HEK293 (cell line): ENCODE measurements around the gene APLP1.

ENCODE experiments used
- KLF7 ChIP-seq: fragments of 450-650 bp; formaldehyde crosslinking; IDR thresholded peaks from 2 replicates; pipeline ENCODE4 v1.5.1; 2016; ENCODE audit warnings: missing biosample characterization, missing genetic modification characterization, borderline replicate concordance
- MZF1 ChIP-seq: fragments of 450-650 bp; formaldehyde crosslinking; IDR thresholded peaks from 2 replicates; pipeline ENCODE4 v1.5.1; 2017; ENCODE audit warnings: missing biosample characterization, missing genetic modification characterization, borderline replicate concordance
- OSR2 ChIP-seq: fragments of 450-650 bp; formaldehyde crosslinking; IDR thresholded peaks from 2 replicates; pipeline ENCODE4 v1.5.1; 2016; ENCODE audit warnings: missing biosample characterization, missing genetic modification characterization
- RBAK ChIP-seq: fragments of 450-650 bp; formaldehyde crosslinking; IDR thresholded peaks from 2 replicates; pipeline ENCODE4 v1.5.1; 2016; ENCODE audit warnings: missing biosample characterization, missing genetic modification characterization
- REPIN1 ChIP-seq: fragments of 450-650 bp; formaldehyde crosslinking; IDR thresholded peaks from 2 replicates; pipeline ENCODE4 v1.5.1; 2017; ENCODE audit warnings: missing biosample characterization, missing genetic modification characterization, low read depth
- SCRT2 ChIP-seq: fragments of 450-650 bp; formaldehyde crosslinking; IDR thresholded peaks from 2 replicates; pipeline ENCODE4 v1.5.1; 2016; ENCODE audit warnings: missing biosample characterization, missing genetic modification characterization
- ZFP3 ChIP-seq: fragments of 450-650 bp; formaldehyde crosslinking; IDR thresholded peaks from 2 replicates; pipeline ENCODE4 v1.5.1; 2016; ENCODE audit warnings: low read depth, missing biosample characterization, missing genetic modification characterization
- ZIC2 ChIP-seq: fragments of 450-650 bp; formaldehyde crosslinking; IDR thresholded peaks from 2 replicates; pipeline ENCODE4 v1.5.1; 2016; ENCODE audit warnings: missing biosample characterization, missing genetic modification characterization
- ZNF138 ChIP-seq: fragments of 450-650 bp; formaldehyde crosslinking; IDR thresholded peaks from 2 replicates; pipeline ENCODE4 v1.5.1; 2016; ENCODE audit warnings: missing biosample characterization, missing genetic modification characterization, borderline replicate concordance
- ZNF19 ChIP-seq: fragments of 450-650 bp; formaldehyde crosslinking; IDR thresholded peaks from 2 replicates; pipeline ENCODE4; 2016; ENCODE audit warnings: missing biosample characterization, missing genetic modification characterization, low read depth
- ZNF221 ChIP-seq: fragments of 450-650 bp; formaldehyde crosslinking; IDR thresholded peaks from 2 replicates; pipeline ENCODE4 v1.5.1; 2017; ENCODE audit warnings: missing biosample characterization, missing genetic modification characterization, borderline replicate concordance
- ZNF223 ChIP-seq: fragments of 450-650 bp; formaldehyde crosslinking; IDR thresholded peaks from 2 replicates; pipeline ENCODE4 v1.5.1; 2016; ENCODE audit warnings: missing biosample characterization, missing genetic modification characterization
- ZNF302 ChIP-seq: fragments of 450-650 bp; formaldehyde crosslinking; IDR thresholded peaks from 2 replicates; pipeline ENCODE4 v1.5.1; 2016; ENCODE audit warnings: missing biosample characterization, missing genetic modification characterization, low read depth
- ZNF341 ChIP-seq: fragments of 450-650 bp; formaldehyde crosslinking; IDR thresholded peaks from 2 replicates; pipeline ENCODE4; 2016; ENCODE audit warnings: low read depth, missing biosample characterization, missing genetic modification characterization
- ZNF354C ChIP-seq: fragments of 450-650 bp; formaldehyde crosslinking; IDR thresholded peaks from 2 replicates; pipeline ENCODE4 v1.5.1; 2016; ENCODE audit warnings: missing biosample characterization, missing genetic modification characterization, low read depth, borderline replicate concordance
- ZNF423 ChIP-seq: fragments of 450-650 bp; formaldehyde crosslinking; IDR thresholded peaks from 2 replicates; pipeline ENCODE4 v1.5.1; 2016; ENCODE audit warnings: missing biosample characterization, missing genetic modification characterization
- ZNF585B ChIP-seq: fragments of 450-650 bp; formaldehyde crosslinking; IDR thresholded peaks from 2 replicates; pipeline ENCODE4 v1.5.1; 2016; ENCODE audit warnings: missing biosample characterization, missing genetic modification characterization
- ZNF707 ChIP-seq: fragments of 450-650 bp; formaldehyde crosslinking; IDR thresholded peaks from 2 replicates; pipeline ENCODE4 v1.5.1; 2016; ENCODE audit warnings: missing biosample characterization, missing genetic modification characterization
- ZNF76 ChIP-seq: fragments of 450-650 bp; formaldehyde crosslinking; IDR thresholded peaks from 2 replicates; pipeline ENCODE4; 2016; ENCODE audit warnings: low read depth, missing biosample characterization, missing genetic modification characterization, borderline replicate concordance
- TF ChIP-seq, protein P1 (sequence below): fragments of 450-650 bp; formaldehyde crosslinking; IDR thresholded peaks from 2 replicates; pipeline ENCODE4 v1.5.1; 2017; ENCODE audit warnings: missing biosample characterization, mild to moderate bottlenecking, missing genetic modification characterization, moderate library complexity
- TF ChIP-seq, protein P2 (sequence below): fragments of 450-650 bp; formaldehyde crosslinking; IDR thresholded peaks from 2 replicates; pipeline ENCODE4 v1.5.1; 2016; ENCODE audit warnings: missing biosample characterization, missing genetic modification characterization
- TF ChIP-seq, protein P3 (sequence below): fragments of 450-650 bp; formaldehyde crosslinking; IDR thresholded peaks from 2 replicates; pipeline ENCODE4 v1.5.1; 2016; ENCODE audit warnings: missing biosample characterization, missing genetic modification characterization, borderline replicate concordance
- TF ChIP-seq, protein P4 (sequence below): fragments of 450-650 bp; IDR thresholded peaks from 2 replicates; pipeline ENCODE4 v1.5.1; 2018; ENCODE audit warnings: missing biosample characterization, mild to moderate bottlenecking, missing genetic modification characterization
- TF ChIP-seq, protein P5 (sequence below): fragments of 450-650 bp; formaldehyde crosslinking; IDR thresholded peaks from 2 replicates; pipeline ENCODE4 v1.5.1; 2016; ENCODE audit warnings: missing biosample characterization, missing genetic modification characterization
- TF ChIP-seq, protein P6 (sequence below): fragments of 450-650 bp; formaldehyde crosslinking; IDR thresholded peaks from 2 replicates; pipeline ENCODE4 v1.5.1; 2017; ENCODE audit warnings: missing biosample characterization, missing genetic modification characterization
- TF ChIP-seq, protein P7 (sequence below): fragments of 450-650 bp; formaldehyde crosslinking; IDR thresholded peaks from 2 replicates; pipeline ENCODE4 v1.5.1; 2017; ENCODE audit warnings: missing biosample characterization, missing genetic modification characterization

Gene APLP1

DNA sequence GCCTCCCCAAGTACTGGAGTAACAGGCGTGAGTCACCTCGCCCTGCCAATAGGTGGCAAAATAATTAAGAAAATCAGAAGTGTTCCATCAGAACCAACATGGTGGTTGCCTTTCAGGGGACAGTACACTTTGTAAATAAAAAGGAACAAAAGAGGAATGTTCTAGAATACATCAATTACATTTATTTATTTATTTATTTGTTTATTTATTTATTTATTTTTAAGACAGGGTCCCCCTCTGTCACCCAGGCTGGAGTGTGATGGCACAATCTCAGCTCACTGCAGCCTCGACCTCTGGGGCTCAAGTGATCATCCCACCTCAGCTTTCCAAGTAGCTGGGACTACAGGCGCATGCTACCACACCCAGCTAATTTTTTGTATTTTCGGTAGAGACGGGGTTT is 52.6 kb downstream of the APLP1 start (continued):
- TF ChIP-seq ZNF221 (tag by site-specific recombination) (no peak), MZF1 (tag by site-specific recombination) (peak; percentile 33; the same call in 1 of the 2 replicates), ZIC2 (tag by site-specific recombination) (no peak), ZNF302 (tag by site-specific recombination) (0 out of 2 replicates have a peak, but pooled peaks have one; percentile 25), ZNF19 (peak; percentile 94), ZNF707 (tag by site-specific recombination) (no peak), ZNF354C (tag by site-specific recombination) (peak; percentile 71; the same call in 1 of the 2 replicates), RBAK (tag by site-specific recombination) (peak; percentile 84; the same call in 1 of the 2 replicates), SCRT2 (tag by site-specific recombination) (no peak), REPIN1 (tag by site-specific recombination) (no peak), ZNF341 (tag by site-specific recombination) (no peak), ZNF585B (no peak), ZFP3 (tag by site-specific recombination) (peak; percentile 30; the same call in 1 of the 2 replicates), ZNF138 (peak; percentile 99), KLF7 (peak; percentile 76; the same call in 1 of the 2 replicates), ZNF223 (tag by site-specific recombination) (peak; percentile 42; the same call in 1 of the 2 replicates), OSR2 (no peak), ZNF423 (tag by site-specific recombination) (no peak), ZNF76 (no peak)
- TF ChIP-seq, protein P1, sequence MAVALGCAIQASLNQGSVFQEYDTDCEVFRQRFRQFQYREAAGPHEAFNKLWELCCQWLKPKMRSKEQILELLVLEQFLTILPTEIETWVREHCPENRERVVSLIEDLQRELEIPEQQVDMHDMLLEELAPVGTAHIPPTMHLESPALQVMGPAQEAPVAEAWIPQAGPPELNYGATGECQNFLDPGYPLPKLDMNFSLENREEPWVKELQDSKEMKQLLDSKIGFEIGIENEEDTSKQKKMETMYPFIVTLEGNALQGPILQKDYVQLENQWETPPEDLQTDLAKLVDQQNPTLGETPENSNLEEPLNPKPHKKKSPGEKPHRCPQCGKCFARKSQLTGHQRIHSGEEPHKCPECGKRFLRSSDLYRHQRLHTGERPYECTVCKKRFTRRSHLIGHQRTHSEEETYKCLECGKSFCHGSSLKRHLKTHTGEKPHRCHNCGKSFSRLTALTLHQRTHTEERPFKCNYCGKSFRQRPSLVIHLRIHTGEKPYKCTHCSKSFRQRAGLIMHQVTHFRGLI (tag by site-specific recombination) = no peak
- TF ChIP-seq, protein P2, sequence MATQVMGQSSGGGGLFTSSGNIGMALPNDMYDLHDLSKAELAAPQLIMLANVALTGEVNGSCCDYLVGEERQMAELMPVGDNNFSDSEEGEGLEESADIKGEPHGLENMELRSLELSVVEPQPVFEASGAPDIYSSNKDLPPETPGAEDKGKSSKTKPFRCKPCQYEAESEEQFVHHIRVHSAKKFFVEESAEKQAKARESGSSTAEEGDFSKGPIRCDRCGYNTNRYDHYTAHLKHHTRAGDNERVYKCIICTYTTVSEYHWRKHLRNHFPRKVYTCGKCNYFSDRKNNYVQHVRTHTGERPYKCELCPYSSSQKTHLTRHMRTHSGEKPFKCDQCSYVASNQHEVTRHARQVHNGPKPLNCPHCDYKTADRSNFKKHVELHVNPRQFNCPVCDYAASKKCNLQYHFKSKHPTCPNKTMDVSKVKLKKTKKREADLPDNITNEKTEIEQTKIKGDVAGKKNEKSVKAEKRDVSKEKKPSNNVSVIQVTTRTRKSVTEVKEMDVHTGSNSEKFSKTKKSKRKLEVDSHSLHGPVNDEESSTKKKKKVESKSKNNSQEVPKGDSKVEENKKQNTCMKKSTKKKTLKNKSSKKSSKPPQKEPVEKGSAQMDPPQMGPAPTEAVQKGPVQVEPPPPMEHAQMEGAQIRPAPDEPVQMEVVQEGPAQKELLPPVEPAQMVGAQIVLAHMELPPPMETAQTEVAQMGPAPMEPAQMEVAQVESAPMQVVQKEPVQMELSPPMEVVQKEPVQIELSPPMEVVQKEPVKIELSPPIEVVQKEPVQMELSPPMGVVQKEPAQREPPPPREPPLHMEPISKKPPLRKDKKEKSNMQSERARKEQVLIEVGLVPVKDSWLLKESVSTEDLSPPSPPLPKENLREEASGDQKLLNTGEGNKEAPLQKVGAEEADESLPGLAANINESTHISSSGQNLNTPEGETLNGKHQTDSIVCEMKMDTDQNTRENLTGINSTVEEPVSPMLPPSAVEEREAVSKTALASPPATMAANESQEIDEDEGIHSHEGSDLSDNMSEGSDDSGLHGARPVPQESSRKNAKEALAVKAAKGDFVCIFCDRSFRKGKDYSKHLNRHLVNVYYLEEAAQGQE (tag by site-specific recombination) = peak; percentile 81
- TF ChIP-seq, protein P3, sequence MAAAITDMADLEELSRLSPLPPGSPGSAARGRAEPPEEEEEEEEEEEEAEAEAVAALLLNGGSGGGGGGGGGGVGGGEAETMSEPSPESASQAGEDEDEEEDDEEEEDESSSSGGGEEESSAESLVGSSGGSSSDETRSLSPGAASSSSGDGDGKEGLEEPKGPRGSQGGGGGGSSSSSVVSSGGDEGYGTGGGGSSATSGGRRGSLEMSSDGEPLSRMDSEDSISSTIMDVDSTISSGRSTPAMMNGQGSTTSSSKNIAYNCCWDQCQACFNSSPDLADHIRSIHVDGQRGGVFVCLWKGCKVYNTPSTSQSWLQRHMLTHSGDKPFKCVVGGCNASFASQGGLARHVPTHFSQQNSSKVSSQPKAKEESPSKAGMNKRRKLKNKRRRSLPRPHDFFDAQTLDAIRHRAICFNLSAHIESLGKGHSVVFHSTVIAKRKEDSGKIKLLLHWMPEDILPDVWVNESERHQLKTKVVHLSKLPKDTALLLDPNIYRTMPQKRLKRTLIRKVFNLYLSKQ (tag by site-specific recombination) = 0 out of 2 replicates have a peak, but pooled peaks have one; percentile 40
- TF ChIP-seq, protein P4, sequence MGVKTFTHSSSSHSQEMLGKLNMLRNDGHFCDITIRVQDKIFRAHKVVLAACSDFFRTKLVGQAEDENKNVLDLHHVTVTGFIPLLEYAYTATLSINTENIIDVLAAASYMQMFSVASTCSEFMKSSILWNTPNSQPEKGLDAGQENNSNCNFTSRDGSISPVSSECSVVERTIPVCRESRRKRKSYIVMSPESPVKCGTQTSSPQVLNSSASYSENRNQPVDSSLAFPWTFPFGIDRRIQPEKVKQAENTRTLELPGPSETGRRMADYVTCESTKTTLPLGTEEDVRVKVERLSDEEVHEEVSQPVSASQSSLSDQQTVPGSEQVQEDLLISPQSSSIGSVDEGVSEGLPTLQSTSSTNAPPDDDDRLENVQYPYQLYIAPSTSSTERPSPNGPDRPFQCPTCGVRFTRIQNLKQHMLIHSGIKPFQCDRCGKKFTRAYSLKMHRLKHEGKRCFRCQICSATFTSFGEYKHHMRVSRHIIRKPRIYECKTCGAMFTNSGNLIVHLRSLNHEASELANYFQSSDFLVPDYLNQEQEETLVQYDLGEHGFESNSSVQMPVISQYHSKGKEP (tag by site-specific recombination) = no peak
- TF ChIP-seq, protein P5, sequence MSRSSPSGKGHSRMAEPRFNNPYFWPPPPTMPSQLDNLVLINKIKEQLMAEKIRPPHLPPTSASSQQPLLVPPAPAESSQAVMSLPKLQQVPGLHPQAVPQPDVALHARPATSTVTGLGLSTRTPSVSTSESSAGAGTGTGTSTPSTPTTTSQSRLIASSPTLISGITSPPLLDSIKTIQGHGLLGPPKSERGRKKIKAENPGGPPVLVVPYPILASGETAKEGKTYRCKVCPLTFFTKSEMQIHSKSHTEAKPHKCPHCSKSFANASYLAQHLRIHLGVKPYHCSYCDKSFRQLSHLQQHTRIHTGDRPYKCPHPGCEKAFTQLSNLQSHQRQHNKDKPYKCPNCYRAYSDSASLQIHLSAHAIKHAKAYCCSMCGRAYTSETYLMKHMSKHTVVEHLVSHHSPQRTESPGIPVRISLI (tag by site-specific recombination) = no peak
- TF ChIP-seq, protein P6, sequence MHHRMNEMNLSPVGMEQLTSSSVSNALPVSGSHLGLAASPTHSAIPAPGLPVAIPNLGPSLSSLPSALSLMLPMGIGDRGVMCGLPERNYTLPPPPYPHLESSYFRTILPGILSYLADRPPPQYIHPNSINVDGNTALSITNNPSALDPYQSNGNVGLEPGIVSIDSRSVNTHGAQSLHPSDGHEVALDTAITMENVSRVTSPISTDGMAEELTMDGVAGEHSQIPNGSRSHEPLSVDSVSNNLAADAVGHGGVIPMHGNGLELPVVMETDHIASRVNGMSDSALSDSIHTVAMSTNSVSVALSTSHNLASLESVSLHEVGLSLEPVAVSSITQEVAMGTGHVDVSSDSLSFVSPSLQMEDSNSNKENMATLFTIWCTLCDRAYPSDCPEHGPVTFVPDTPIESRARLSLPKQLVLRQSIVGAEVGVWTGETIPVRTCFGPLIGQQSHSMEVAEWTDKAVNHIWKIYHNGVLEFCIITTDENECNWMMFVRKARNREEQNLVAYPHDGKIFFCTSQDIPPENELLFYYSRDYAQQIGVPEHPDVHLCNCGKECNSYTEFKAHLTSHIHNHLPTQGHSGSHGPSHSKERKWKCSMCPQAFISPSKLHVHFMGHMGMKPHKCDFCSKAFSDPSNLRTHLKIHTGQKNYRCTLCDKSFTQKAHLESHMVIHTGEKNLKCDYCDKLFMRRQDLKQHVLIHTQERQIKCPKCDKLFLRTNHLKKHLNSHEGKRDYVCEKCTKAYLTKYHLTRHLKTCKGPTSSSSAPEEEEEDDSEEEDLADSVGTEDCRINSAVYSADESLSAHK = no peak
- TF ChIP-seq, protein P7, sequence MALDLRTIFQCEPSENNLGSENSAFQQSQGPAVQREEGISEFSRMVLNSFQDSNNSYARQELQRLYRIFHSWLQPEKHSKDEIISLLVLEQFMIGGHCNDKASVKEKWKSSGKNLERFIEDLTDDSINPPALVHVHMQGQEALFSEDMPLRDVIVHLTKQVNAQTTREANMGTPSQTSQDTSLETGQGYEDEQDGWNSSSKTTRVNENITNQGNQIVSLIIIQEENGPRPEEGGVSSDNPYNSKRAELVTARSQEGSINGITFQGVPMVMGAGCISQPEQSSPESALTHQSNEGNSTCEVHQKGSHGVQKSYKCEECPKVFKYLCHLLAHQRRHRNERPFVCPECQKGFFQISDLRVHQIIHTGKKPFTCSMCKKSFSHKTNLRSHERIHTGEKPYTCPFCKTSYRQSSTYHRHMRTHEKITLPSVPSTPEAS = no peak
